Fibroblast of pulmonary artery (primary cell): Measurements from ENCODE around the gene ART4.

Experiments used
- DNase-seq: peaks from one replicate; pipeline ENCODE4 v3.0.0-alpha.2; 2010; ENCODE audit warnings: low read depth
- H3K4me3 ChIP-seq: replicated peaks from 2 replicates; pipeline ENCODE4 v1.5.1; 2011; ENCODE audit warnings: low read depth, mild to moderate bottlenecking, control low read depth, low read length, moderate library complexity
- TF ChIP-seq, protein P1 (sequence below): IDR thresholded peaks from 2 replicates; pipeline ENCODE4 v1.5.1; 2011; ENCODE audit warnings: mild to moderate bottlenecking, control low read depth, low read length, inconsistent platforms; ENCODE audit errors: missing control alignments

The ART4 gene

DNA sequence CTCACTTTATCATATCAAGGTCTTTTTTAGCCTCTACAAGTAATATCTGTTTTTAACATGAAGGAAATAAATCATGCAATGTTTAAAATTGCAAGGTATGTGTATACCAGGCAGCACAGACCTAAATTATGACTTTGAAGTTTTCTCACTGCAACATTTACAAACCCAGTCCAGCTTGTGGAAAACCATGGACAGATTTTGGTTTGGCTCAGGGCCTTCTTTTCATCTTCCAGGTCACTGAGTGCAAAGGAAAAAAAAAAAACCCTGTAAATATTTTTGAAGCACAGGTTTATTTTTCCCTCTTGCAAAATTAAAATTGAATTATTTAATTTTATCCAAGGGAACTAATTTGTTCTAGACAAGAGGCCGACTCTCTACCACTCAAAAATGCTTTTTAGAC, 28.6 kb upstream of the ART4 start:
- no peak for DNase-seq
- TF ChIP-seq, protein P1, sequence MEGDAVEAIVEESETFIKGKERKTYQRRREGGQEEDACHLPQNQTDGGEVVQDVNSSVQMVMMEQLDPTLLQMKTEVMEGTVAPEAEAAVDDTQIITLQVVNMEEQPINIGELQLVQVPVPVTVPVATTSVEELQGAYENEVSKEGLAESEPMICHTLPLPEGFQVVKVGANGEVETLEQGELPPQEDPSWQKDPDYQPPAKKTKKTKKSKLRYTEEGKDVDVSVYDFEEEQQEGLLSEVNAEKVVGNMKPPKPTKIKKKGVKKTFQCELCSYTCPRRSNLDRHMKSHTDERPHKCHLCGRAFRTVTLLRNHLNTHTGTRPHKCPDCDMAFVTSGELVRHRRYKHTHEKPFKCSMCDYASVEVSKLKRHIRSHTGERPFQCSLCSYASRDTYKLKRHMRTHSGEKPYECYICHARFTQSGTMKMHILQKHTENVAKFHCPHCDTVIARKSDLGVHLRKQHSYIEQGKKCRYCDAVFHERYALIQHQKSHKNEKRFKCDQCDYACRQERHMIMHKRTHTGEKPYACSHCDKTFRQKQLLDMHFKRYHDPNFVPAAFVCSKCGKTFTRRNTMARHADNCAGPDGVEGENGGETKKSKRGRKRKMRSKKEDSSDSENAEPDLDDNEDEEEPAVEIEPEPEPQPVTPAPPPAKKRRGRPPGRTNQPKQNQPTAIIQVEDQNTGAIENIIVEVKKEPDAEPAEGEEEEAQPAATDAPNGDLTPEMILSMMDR = no peak
- no peak overlapping the region for H3K4me3 ChIP-seq

DNA sequence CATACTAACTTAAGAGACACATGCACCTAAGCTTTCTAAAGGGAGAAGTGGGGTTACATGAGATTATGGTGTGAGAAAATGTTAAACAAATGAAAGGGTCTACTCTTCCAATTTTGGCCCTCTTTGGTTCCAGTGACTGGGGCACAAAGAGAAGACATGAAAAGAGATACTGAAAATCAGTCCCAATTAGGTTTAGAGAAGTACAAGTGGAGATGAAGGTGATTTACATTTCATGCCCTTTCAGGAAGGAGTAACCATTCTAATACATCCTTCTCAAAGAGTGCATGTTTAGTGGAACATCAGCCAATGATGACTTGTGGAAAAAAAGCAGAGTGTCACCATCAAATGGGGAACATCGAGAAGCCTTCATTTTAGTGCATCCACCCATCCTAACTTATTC, 27.9 kb upstream of the ART4 start:
- TF ChIP-seq, protein P1 = no peak
- DNase-seq = no peak
- no peak overlapping the region for H3K4me3 ChIP-seq

DNA sequence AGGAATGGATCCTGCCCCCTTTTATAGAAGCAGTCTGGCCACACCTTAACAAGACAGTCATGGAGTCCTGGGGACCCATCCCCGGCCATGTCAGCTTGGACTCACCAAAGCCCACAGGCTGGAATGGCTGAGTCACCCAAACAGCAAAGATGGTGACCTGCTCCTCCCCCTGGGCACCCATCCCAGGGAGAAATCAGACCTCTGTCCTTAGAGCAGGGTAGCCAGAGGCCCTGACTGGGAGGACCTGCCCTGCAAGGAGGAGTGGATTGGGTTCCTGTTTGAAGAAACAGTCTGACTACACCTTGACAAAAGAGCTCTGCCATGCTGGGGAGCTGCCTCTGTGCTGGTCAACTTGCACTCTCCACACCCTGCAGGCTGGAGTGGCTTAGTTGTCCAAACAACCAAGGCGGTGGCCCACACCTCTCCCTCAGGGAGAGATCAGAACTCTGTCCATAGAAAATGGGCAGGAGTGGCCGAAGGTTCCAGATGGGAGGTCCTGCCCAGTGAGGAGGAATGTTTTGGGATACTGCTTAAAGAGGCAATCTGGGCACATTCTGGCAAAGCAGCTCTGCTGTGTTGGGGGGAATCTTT, 25.7 kb upstream of the ART4 start:
- H3K4me3 ChIP-seq = no peak overlapping the region
- no peak for DNase-seq
- TF ChIP-seq, protein P1 = no peak

DNA sequence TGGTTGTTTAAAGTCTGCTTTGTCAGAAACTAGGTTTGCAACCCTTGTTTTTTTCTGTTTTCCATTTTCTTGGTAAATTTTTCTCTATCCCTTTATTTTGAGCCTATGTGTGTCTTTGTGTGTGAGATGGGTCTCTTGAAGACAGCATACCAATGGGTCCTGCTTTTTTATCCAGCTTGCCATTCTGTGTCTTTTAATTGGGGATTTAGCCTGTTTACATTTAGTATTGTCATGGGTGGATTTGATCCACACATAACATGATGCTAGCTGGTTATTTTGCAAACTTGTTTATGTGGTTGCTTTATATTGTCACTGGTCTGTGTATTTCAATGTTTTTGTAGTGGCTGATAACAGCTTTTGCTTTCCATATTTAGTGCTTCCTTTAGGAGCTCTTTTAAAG, 17.2 kb upstream of the ART4 start:
- TF ChIP-seq, protein P1 = no peak
- no peak for DNase-seq
- no peak overlapping the region for H3K4me3 ChIP-seq

DNA sequence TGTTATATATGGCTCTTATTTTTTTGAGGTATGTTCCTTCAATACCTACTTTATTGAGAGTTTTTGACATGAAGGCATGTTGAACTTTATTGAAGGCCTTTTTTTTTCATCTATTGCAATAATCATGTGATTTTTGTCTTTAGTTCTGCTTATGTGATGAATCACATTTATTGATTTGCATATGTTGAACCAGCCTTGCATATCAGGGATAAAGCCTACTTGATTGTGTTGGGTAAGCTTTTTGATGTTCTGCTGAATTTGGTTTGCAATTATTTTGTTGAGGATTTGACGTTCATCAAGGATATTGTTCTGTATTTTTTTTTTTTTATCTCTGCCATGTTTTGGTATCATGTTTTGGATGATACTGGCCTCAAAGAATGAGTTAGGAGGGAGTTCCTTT, 15.2 kb upstream of the ART4 start:
- no peak overlapping the region for H3K4me3 ChIP-seq
- DNase-seq = no peak
- TF ChIP-seq, protein P1 = no peak

DNA sequence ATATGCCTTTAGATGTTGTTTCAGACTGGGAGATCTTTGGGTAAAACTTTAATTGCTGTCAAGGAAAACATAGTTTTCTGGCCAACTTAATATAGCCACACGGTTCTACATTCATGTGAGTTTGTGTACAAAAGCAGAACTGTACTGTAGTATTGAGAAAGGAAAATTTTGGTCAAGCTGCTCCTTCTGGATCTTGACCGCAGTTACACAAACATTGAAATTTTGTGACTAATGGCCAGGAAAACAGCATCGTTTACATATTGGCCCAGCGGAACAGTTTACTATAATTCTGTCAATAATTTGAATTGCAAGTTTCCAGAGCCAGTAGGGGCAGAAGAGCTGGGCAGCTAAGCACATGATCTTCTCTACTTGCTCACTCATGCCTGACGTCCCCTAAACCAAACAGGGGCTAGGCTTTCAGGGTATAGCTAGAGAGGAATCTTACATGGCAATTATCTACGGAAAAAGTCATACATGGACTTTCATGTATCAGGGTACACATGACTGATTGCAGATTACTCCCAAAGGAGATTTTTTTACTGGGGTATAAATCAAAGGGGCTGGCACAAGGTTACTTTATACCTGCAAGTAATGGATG, 11.4 kb upstream of the ART4 start:
- no peak overlapping the region for H3K4me3 ChIP-seq
- no peak for DNase-seq
- TF ChIP-seq, protein P1 = no peak

DNA sequence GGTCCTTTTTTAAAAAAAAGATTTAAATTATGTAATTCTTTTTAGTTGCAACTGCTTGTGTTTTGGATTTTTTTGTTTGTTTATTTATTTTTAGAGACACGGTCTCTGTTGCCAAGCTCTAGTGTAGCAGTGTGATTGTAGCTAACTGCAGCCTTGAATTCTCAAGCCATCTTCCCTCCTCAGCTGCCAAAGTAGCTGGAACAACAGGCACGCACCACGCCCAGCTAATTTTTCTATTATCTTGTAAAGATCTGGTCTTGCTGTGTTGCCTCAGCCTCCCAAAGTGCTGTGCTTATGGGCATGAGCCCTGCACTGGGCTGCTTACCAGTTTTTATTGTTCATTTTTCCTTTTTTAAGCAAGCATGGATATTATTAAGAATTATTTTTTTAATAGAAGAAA, 10.6 kb upstream of the ART4 start:
- no peak for DNase-seq
- no peak overlapping the region for H3K4me3 ChIP-seq
- TF ChIP-seq, protein P1 = no peak
